ENCODE results near the gene TMEM40. TPM values are rescaled to one million over a fixed set of nuclear protein-coding genes. Genes with fewer than 3 reads are reported as not detected.
"Not testable (repeated sequence)": the region's sequence is repeated elsewhere in the genome, so short reads cannot be mapped to it uniquely, and the experiment has no call there.

TMEM40 gene
- total RNA-seq, 3 donors from 2014 or later = 0.33 to 1.8 TPM; not detected in 1

- TF ChIP-seq CTCF (IDR thresholded peaks at IDR 0.05) = no peak
- no peak for TF ChIP-seq POLR2A (IDR thresholded peaks at IDR 0.05)
- no peak for TF ChIP-seq POLR2AphosphoS5 (IDR thresholded peaks at IDR 0.05)
- Histone ChIP-seq H3K27ac (no peak overlapping the region), H3K9me3 (no peaks in the 10 kb centered on the region), H3K27me3 (no peaks in the 10 kb centered on the region), H3K36me3 (no peaks in the 10 kb centered on the region), H3K4me1 (peaks cover 0 to 3% of the 10 kb centered on the region in 2 donors), H3K4me3 (no peak overlapping the region)
- intact Hi-C loops (cut with DNase I; ENCODE audit: low total_unique reads) = loop anchor here (5.0 kb wide), 1 partner anchor 1868 kb away; no protein-coding TSS in a partner anchor
- no peak for DNase-seq (ENCODE audit: low spot score in 2 of 2)
These were observed 34.3 kb downstream of the TMEM40 start for GRCh38 chr3:12724794-12725193.

GRCh38 chr3:12723362-12723761 is 35.7 kb downstream of the TMEM40 start:
- H3K27ac ChIP-seq; intact Hi-C loops (cut with DNase I; ENCODE audit: low total_unique reads); DNase-seq (ENCODE audit: low spot score in 2 of 2); H3K4me1 ChIP-seq; H3K9me3 ChIP-seq; H3K36me3 ChIP-seq; H3K4me3 ChIP-seq; H3K27me3 ChIP-seq: not testable (repeated sequence)

- H3K4me3 ChIP-seq = no peak overlapping the region
- no peak overlapping the region for H3K27ac ChIP-seq
- peaks cover 0 to 3% of the 10 kb centered on the region in 2 donors for H3K4me1 ChIP-seq
- TF ChIP-seq CTCF (IDR thresholded peaks at IDR 0.05) = no peak
- no peak for TF ChIP-seq POLR2AphosphoS5 (IDR thresholded peaks at IDR 0.05)
- no peak for TF ChIP-seq POLR2A (IDR thresholded peaks at IDR 0.05)
- no peaks in the 10 kb centered on the region for H3K9me3 ChIP-seq
- DNase-seq (ENCODE audit: low spot score in 2 of 2) = no peak
- H3K27me3 ChIP-seq = no peaks in the 10 kb centered on the region
- intact Hi-C loops (cut with DNase I; ENCODE audit: low total_unique reads) = no loop called here
- no peaks in the 10 kb centered on the region for H3K36me3 ChIP-seq
These were observed 36.8 kb downstream of the TMEM40 start for GRCh38 chr3:12722226-12722625.

- peak; percentile 71 to 93 (median 90) for TF ChIP-seq CTCF (IDR thresholded peaks at IDR 0.05)
- no peak for TF ChIP-seq POLR2A (IDR thresholded peaks at IDR 0.05)
- peak in 1 of 3 donors; percentile 27 for TF ChIP-seq POLR2AphosphoS5 (IDR thresholded peaks at IDR 0.05)
- Histone ChIP-seq H3K4me3 (peak overlapping the region; percentile 9 to 54 (median 36)), H3K27me3 (no peaks in the 10 kb centered on the region), H3K4me1 (peaks cover 0 to 3% of the 10 kb centered on the region in 2 donors), H3K27ac (no peak overlapping the region), H3K9me3 (no peaks in the 10 kb centered on the region), H3K36me3 (no peaks in the 10 kb centered on the region)
- intact Hi-C loops (cut with DNase I; ENCODE audit: low total_unique reads) = no loop called here
- DNase-seq (ENCODE audit: low spot score in 2 of 2) = peak; percentile 68 to 70
These were observed 38.8 kb downstream of the TMEM40 start for GRCh38 chr3:12719984-12720898.

GRCh38 chr3:12719541-12719940 is 39.5 kb downstream of the TMEM40 start:
- Histone ChIP-seq H3K9me3 (no peaks in the 10 kb centered on the region), H3K27me3 (no peaks in the 10 kb centered on the region), H3K4me1 (peaks cover 0 to 3% of the 10 kb centered on the region in 2 donors), H3K27ac (no peak overlapping the region), H3K36me3 (no peaks in the 10 kb centered on the region), H3K4me3 (peak overlapping the region; percentile 9 to 54 (median 36))
- TF ChIP-seq CTCF (IDR thresholded peaks at IDR 0.05) (no peak), POLR2AphosphoS5 (IDR thresholded peaks at IDR 0.05) (no peak), POLR2A (IDR thresholded peaks at IDR 0.05) (no peak)
- DNase-seq (ENCODE audit: low spot score in 2 of 2) = no peak
- intact Hi-C loops (cut with DNase I; ENCODE audit: low total_unique reads) = no loop called here
